ENCODE data around the gene TRAK2.
"Not testable (repeated sequence)": the region's sequence is repeated elsewhere in the genome, so short reads cannot be mapped to it uniquely, and the experiment has no call there.

TRAK2 gene

GRCh38 chr2:201451292-201452057, at the start of gene TRAK2, which contains the start of gene STRADB:
Gene TRAK2, minus strand, starts transcription at chr2:201451458. Its CDS starts 30,951 bp downstream, at chr2:201420507.
Gene STRADB, plus strand, starts transcription at chr2:201451740. Its CDS starts 3,101 bp downstream, at chr2:201454841.
- Histone ChIP-seq H3K4me2 (peak within 1 kb of the TSS; percentile 90), H4K20me1 (no peaks in the 10 kb centered on the region), H3K27ac (peak within 1 kb of the TSS; percentile 75), H3K4me1 (peaks cover 38% of the 10 kb centered on the region), H3K9ac (peak within 1 kb of the TSS; percentile 81), H3K27me3 (no peaks in the 10 kb centered on the region), H3K4me3 (peak within 1 kb of the TSS; percentile 78), H3K9me3 (no peaks in the 10 kb centered on the region), H3K36me3 (no peaks in the 10 kb centered on the region)
- TF ChIP-seq Cebpa-rat (IDR thresholded peaks at IDR 0.05), result no peak

- Histone ChIP-seq H3K36me3 (no peaks in the 10 kb centered on the region), H3K4me1 (no peaks in the 10 kb centered on the region), H3K27ac (no peak overlapping the region), H3K9me3 (peaks cover 29% of the 10 kb centered on the region), H3K4me2 (no peak overlapping the region), H3K27me3 (no peaks in the 10 kb centered on the region), H3K9ac (no peak overlapping the region), H3K4me3 (no peak overlapping the region), H4K20me1 (no peaks in the 10 kb centered on the region)
- TF ChIP-seq Cebpa-rat (IDR thresholded peaks at IDR 0.05), result no peak
These were observed 49.3 kb upstream of the TRAK2 start for GRCh38 chr2:201500534-201500933.

- no peaks in the 10 kb centered on the region for H3K36me3 ChIP-seq
- H3K27ac ChIP-seq, result no peak overlapping the region
- no peak for TF ChIP-seq Cebpa-rat (IDR thresholded peaks at IDR 0.05)
- 0 out of 2 replicates have a peak, but pooled peaks cover under 1% of the 10 kb centered on the region for H3K9me3 ChIP-seq
- no peaks in the 10 kb centered on the region for H4K20me1 ChIP-seq
- H3K27me3 ChIP-seq, result no peaks in the 10 kb centered on the region
- H3K4me2 ChIP-seq, result no peak overlapping the region
- no peak overlapping the region for H3K4me3 ChIP-seq
- no peak overlapping the region for H3K9ac ChIP-seq
- no peaks in the 10 kb centered on the region for H3K4me1 ChIP-seq
These were observed 45.5 kb upstream of the TRAK2 start for GRCh38 chr2:201496785-201497184.

- no peak overlapping the region for H3K9ac ChIP-seq
- H3K36me3 ChIP-seq, result no peaks in the 10 kb centered on the region
- H3K4me1 ChIP-seq, result no peaks in the 10 kb centered on the region
- H3K27ac ChIP-seq, result no peak overlapping the region
- no peaks in the 10 kb centered on the region for H3K9me3 ChIP-seq
- no peak overlapping the region for H3K4me3 ChIP-seq
- no peak for TF ChIP-seq Cebpa-rat (IDR thresholded peaks at IDR 0.05)
- no peaks in the 10 kb centered on the region for H4K20me1 ChIP-seq
- no peaks in the 10 kb centered on the region for H3K27me3 ChIP-seq
- H3K4me2 ChIP-seq, result no peak overlapping the region
These were observed 39.0 kb upstream of the TRAK2 start for GRCh38 chr2:201490291-201490690.

- Histone ChIP-seq H3K4me2 (no peak overlapping the region), H3K9ac (no peak overlapping the region)
- TF ChIP-seq Cebpa-rat (IDR thresholded peaks at IDR 0.05), result no peak
These were observed 33.5 kb upstream of the TRAK2 start for GRCh38 chr2:201484805-201485204.

GRCh38 chr2:201483758-201484157, 32.5 kb upstream of the TRAK2 start:
- H3K9ac ChIP-seq, H3K27me3 ChIP-seq, H3K4me1 ChIP-seq, H3K4me2 ChIP-seq, H3K9me3 ChIP-seq, H3K4me3 ChIP-seq, H3K27ac ChIP-seq, H4K20me1 ChIP-seq: not testable (repeated sequence)
- peaks cover 26% of the 10 kb centered on the region for H3K36me3 ChIP-seq

More at GRCh38 chr2:201484805-201485204, 33.5 kb upstream of the TRAK2 start:
- Histone ChIP-seq H4K20me1 (no peaks in the 10 kb centered on the region), H3K27me3 (no peaks in the 10 kb centered on the region), H3K4me3 (no peak overlapping the region), H3K36me3 (peaks cover 20% of the 10 kb centered on the region), H3K9me3 (no peaks in the 10 kb centered on the region), H3K4me1 (no peaks in the 10 kb centered on the region), H3K27ac (no peak overlapping the region)

- Histone ChIP-seq H3K36me3 (peaks cover 30% of the 10 kb centered on the region), H3K27me3 (no peaks in the 10 kb centered on the region), H3K9me3 (no peaks in the 10 kb centered on the region), H3K4me1 (no peaks in the 10 kb centered on the region), H3K4me3 (no peak overlapping the region), H3K27ac (no peak overlapping the region), H3K4me2 (no peak overlapping the region), H4K20me1 (no peaks in the 10 kb centered on the region), H3K9ac (no peak overlapping the region)
- no peak for TF ChIP-seq Cebpa-rat (IDR thresholded peaks at IDR 0.05)
These were observed 32.1 kb upstream of the TRAK2 start for GRCh38 chr2:201483342-201483741.

- Histone ChIP-seq H3K27ac (no peak overlapping the region), H3K4me3 (no peak overlapping the region), H3K4me1 (no peaks in the 10 kb centered on the region), H4K20me1 (no peaks in the 10 kb centered on the region), H3K9me3 (no peaks in the 10 kb centered on the region), H3K9ac (no peak overlapping the region), H3K4me2 (no peak overlapping the region), H3K27me3 (no peaks in the 10 kb centered on the region), H3K36me3 (peaks cover 38% of the 10 kb centered on the region)
- no peak for TF ChIP-seq Cebpa-rat (IDR thresholded peaks at IDR 0.05)
These were observed 31.3 kb upstream of the TRAK2 start for GRCh38 chr2:201482543-201482942.

GRCh38 chr2:201472411-201472810, 21.2 kb upstream of the TRAK2 start:
- no peak overlapping the region for H3K4me3 ChIP-seq
- no peaks in the 10 kb centered on the region for H4K20me1 ChIP-seq
- H3K27ac ChIP-seq, result no peak overlapping the region
- no peaks in the 10 kb centered on the region for H3K27me3 ChIP-seq
- H3K4me1 ChIP-seq, result no peaks in the 10 kb centered on the region
- no peak overlapping the region for H3K4me2 ChIP-seq
- no peaks in the 10 kb centered on the region for H3K9me3 ChIP-seq
- H3K36me3 ChIP-seq, result peaks cover 66% of the 10 kb centered on the region
- TF ChIP-seq Cebpa-rat (IDR thresholded peaks at IDR 0.05), result no peak
- H3K9ac ChIP-seq, result no peak overlapping the region

- H3K4me1 ChIP-seq, result no peaks in the 10 kb centered on the region
- H3K27me3 ChIP-seq, result no peaks in the 10 kb centered on the region
- no peak overlapping the region for H3K9ac ChIP-seq
- no peaks in the 10 kb centered on the region for H3K9me3 ChIP-seq
- no peak overlapping the region for H3K27ac ChIP-seq
- no peaks in the 10 kb centered on the region for H4K20me1 ChIP-seq
- H3K4me3 ChIP-seq, result no peak overlapping the region
- H3K4me2 ChIP-seq, result no peak overlapping the region
- H3K36me3 ChIP-seq, result peaks cover 67% of the 10 kb centered on the region
- TF ChIP-seq Cebpa-rat (IDR thresholded peaks at IDR 0.05), result no peak
These were observed 20.6 kb upstream of the TRAK2 start for GRCh38 chr2:201471732-201472393.

Data from BLaER1 (cell line).